Chondrocyte (in vitro differentiated cells): Measurements from ENCODE around the gene DOK5. TPM values are rescaled to one million over a fixed set of nuclear protein-coding genes. Genes with fewer than 3 reads are reported as not detected.

Experiments used
- DNase-seq: peaks from one replicate; pipeline ENCODE4 v3.0.0; 2021; ENCODE audit warnings: mixed read lengths, low spot score
- H3K27ac Mint-ChIP-seq: one replicate; pipeline ENCODE4 v1.8.0; 2021; ENCODE audit warnings: mild to moderate bottlenecking, moderate library complexity, mixed read lengths; ENCODE audit not compliant: unreplicated experiment
- H3K27me3 Mint-ChIP-seq: 2 replicates; pipeline ENCODE4 v1.8.0; 2021; ENCODE audit warnings: low read depth, mixed read lengths
- H3K36me3 Mint-ChIP-seq: 2 replicates; pipeline ENCODE4 v1.8.0; 2021; ENCODE audit warnings: low read depth, mixed read lengths
- H3K4me1 Mint-ChIP-seq: 2 replicates; pipeline ENCODE4 v1.8.0; 2021; ENCODE audit warnings: low read depth, mild to moderate bottlenecking, mixed read lengths
- H3K4me3 Mint-ChIP-seq: one replicate; pipeline ENCODE4 v1.8.0; 2021; ENCODE audit warnings: mild to moderate bottlenecking, moderate library complexity, mixed read lengths; ENCODE audit not compliant: unreplicated experiment
- H3K9me3 Mint-ChIP-seq: 2 replicates; pipeline ENCODE4 v1.8.0; 2021; ENCODE audit warnings: low read depth, mixed read lengths
- total RNA-seq: library from RNA; stranded (reverse); gene quantifications from 3 replicates; pipeline ENCODE4 v1.2.1, GENCODE V29; 2021
- TF ChIP-seq, protein P1 (sequence below): fragments of 200-600 bp; sonication (generic); IDR thresholded peaks from 2 replicates; pipeline ENCODE4 v1.5.0; 2021; ENCODE audit warnings: antibody characterized with exemption, mild to moderate bottlenecking, moderate library complexity

Gene DOK5
- total RNA-seq, 1 donor from 2014 or later: 8.7 TPM

DNA sequence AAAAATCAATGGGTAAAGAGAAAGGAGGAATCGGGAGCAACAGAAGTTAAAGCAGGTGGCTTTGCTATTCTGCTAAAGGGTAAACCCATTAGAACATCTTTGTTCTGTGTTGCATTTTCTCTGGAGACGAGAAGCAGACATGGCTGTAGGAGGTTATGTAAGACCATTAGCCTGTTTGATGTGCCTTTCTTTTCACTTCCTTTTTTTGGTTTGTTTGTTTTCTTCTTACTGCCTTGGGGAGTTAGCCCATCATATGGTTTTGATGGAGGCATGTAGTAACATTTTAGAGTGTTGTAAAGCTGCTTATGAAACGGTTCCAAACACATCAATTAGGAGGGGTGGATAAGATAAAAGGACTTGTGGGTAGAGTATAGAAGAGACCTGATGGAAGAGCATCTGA, 131.0 kb downstream of the DOK5 start:
- no peak for DNase-seq
- H3K27ac Mint-ChIP-seq: no peak overlapping the region
- no peaks in the 10 kb centered on the region for H3K27me3 Mint-ChIP-seq
- H3K4me3 Mint-ChIP-seq: no peak overlapping the region
- H3K9me3 Mint-ChIP-seq: no peaks in the 10 kb centered on the region
- TF ChIP-seq, protein P1, sequence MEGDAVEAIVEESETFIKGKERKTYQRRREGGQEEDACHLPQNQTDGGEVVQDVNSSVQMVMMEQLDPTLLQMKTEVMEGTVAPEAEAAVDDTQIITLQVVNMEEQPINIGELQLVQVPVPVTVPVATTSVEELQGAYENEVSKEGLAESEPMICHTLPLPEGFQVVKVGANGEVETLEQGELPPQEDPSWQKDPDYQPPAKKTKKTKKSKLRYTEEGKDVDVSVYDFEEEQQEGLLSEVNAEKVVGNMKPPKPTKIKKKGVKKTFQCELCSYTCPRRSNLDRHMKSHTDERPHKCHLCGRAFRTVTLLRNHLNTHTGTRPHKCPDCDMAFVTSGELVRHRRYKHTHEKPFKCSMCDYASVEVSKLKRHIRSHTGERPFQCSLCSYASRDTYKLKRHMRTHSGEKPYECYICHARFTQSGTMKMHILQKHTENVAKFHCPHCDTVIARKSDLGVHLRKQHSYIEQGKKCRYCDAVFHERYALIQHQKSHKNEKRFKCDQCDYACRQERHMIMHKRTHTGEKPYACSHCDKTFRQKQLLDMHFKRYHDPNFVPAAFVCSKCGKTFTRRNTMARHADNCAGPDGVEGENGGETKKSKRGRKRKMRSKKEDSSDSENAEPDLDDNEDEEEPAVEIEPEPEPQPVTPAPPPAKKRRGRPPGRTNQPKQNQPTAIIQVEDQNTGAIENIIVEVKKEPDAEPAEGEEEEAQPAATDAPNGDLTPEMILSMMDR: no peak
- H3K4me1 Mint-ChIP-seq: no peaks in the 10 kb centered on the region
- H3K36me3 Mint-ChIP-seq: peaks cover 2% of the 10 kb centered on the region

DNA sequence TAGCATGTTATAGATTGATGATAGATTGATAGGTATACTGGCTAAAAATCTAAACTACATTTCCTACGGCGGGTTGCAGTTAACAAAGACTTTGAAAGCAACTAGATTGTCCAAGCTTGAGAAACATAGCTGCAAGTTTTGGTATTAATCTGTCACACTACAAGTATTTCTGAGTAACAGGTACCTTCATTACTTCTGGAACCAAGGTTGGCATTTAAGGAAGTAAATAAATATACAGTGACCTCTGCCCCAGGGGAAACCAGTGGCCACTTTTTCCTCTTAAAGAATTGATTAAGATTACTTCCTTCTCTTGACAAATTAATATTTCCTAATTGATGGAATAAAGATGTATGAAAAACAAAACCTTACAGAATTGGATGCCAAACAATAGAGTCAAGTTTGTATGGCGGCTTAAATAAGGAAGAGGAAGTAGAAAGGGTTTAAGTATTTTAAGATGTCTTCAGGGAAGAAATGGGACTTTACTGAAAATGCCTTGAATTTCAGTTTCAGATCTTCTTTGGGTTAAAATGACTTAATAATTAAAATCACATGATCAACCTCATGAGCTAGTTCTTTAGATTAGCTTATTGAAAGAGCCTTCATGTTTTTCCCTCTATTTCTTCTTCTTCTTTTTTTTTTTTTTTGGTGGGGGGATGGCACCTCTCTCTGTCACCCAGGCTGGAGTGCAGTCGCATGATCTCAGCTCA, 132.8 kb downstream of the DOK5 start:
- H3K36me3 Mint-ChIP-seq: peaks cover 2% of the 10 kb centered on the region
- no peak overlapping the region for H3K4me3 Mint-ChIP-seq
- no peaks in the 10 kb centered on the region for H3K4me1 Mint-ChIP-seq
- TF ChIP-seq, protein P1: no peak
- H3K27ac Mint-ChIP-seq: no peak overlapping the region
- no peaks in the 10 kb centered on the region for H3K9me3 Mint-ChIP-seq
- no peak for DNase-seq
- H3K27me3 Mint-ChIP-seq: no peaks in the 10 kb centered on the region

DNA sequence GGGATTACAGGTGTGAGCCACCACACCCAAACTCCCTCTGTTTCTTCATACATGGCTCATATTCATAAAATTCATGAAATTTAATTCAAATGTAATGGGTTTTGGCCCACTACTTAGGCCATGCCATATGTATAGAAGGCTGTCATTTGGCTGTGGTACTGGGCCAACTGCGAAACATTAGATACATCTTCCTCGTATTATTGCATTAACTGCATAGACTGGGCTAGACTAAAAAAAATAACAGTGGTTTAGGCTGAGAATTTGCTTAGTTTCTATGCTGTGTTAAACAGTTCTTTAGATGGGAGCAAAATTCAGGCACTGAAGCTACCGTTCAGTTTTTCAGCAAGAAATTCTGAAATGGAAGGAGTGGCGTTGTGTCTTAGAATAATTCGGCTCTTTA, 133.6 kb downstream of the DOK5 start:
- Mint-ChIP-seq H3K9me3 (no peaks in the 10 kb centered on the region), H3K36me3 (peaks cover 2% of the 10 kb centered on the region), H3K27me3 (no peaks in the 10 kb centered on the region), H3K27ac (no peak overlapping the region), H3K4me1 (no peaks in the 10 kb centered on the region), H3K4me3 (no peak overlapping the region)
- no peak for DNase-seq
- TF ChIP-seq, protein P1: no peak

- no peaks in the 10 kb centered on the region for H3K9me3 Mint-ChIP-seq
- peaks cover 2% of the 10 kb centered on the region for H3K36me3 Mint-ChIP-seq
- H3K4me1 Mint-ChIP-seq: no peaks in the 10 kb centered on the region
- TF ChIP-seq, protein P1: no peak
- H3K27ac Mint-ChIP-seq: no peak overlapping the region
- H3K27me3 Mint-ChIP-seq: no peaks in the 10 kb centered on the region
- no peak for DNase-seq
- H3K4me3 Mint-ChIP-seq: no peak overlapping the region
Observed at GRCh38 chr20:54611708-54612412, 136.5 kb downstream of the DOK5 start.

DNA sequence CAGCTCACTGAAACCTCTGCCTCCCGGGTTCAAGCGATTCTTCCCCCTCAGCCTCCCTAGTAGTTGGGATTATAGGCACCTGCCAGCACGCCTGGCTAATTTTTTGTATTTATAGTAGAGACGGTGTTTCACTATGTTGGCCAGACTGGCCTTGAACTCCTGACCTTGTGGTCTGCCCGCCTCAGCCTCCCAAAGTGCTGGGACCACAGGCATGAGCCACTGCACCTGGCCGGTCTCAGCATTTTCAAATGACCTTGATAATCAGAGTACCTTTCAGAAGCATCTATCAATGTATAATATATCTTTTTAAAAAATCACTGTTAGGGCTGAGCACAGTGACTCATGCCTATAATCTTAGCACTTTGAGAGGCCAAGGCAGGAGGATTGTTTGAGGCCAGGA, 143.0 kb downstream of the DOK5 start:
- H3K9me3 Mint-ChIP-seq: no peaks in the 10 kb centered on the region
- H3K27ac Mint-ChIP-seq: no peak overlapping the region
- no peak overlapping the region for H3K4me3 Mint-ChIP-seq
- H3K27me3 Mint-ChIP-seq: no peaks in the 10 kb centered on the region
- TF ChIP-seq, protein P1: no peak
- DNase-seq: no peak
- peaks cover 3% of the 10 kb centered on the region for H3K36me3 Mint-ChIP-seq
- H3K4me1 Mint-ChIP-seq: peaks cover 18% of the 10 kb centered on the region
